ENCODE results near the gene TSACC.
"Not testable (repeated sequence)": the region's sequence is repeated elsewhere in the genome, so short reads cannot be mapped to it uniquely, and the experiment has no call there.

TSACC gene

DNA sequence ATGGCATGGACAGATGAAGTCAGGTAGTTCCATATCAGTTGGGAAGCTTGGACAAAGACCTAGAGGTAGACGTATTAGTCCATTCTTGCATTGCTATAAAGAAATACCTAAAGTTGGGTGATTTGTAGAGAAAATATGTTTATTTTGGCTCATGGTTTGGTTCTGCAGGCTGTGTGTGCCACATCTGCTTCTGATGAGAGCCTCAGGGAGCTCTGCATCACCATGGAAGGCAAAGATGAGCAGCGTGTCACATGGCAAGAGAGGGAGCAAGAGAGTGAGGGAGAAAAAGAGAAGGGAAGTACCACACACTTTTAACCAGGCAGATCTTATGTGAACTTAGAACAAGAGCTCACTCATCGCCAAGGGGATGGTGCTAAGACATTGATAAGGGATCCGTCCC, 9.0 kb downstream of the TSACC start:
- no peak for DNase-seq

DNA sequence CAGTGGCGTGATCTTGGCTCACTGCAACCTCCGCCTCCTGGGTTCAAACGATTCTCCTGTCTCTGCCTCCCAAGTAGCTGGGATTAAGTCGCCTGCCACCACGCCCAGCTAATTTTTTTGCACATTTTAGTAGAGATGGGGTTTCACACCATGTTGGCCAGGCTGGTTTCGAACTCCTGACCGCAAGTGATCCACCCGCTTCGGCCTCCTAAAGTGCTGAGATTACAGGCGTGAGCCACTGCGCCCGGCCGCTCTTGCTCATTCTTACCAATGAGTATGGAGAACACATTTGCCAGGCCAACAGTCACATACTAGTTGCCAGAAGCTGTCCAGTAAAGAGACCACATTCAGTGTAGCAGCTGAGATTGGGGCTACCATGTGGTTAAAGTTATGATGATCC, 14.2 kb downstream of the TSACC start:
- DNase-seq = not testable (repeated sequence)

DNA sequence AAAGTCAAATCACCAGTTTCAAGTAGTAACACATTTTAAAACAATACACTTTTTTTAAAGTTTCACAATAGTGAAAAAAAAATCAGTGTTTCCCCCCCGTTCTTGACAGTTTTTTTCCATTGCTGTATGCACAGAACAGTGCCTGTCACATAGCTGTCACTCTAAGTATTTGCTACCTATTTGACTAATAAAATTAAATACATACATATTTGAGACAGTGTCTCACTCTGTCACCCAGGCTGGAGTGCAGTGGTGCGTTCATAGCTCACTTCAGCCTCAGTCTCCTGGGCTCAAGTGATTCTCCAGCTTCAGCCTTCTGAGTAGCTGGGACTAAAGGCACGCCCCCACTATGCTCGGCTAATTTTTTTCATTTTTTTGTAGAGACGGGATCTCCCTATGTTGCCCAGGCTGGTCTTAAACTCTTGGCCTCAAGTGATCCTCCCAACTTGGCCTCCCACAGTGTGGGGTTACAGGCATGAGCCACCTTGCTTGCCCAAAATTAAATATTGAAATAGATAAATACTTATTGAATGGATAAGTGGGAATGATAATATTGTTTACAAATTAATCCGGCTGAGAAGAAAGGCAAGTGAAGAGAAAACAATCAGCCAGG, 18.0 kb downstream of the TSACC start:
- no peak for DNase-seq

DNA sequence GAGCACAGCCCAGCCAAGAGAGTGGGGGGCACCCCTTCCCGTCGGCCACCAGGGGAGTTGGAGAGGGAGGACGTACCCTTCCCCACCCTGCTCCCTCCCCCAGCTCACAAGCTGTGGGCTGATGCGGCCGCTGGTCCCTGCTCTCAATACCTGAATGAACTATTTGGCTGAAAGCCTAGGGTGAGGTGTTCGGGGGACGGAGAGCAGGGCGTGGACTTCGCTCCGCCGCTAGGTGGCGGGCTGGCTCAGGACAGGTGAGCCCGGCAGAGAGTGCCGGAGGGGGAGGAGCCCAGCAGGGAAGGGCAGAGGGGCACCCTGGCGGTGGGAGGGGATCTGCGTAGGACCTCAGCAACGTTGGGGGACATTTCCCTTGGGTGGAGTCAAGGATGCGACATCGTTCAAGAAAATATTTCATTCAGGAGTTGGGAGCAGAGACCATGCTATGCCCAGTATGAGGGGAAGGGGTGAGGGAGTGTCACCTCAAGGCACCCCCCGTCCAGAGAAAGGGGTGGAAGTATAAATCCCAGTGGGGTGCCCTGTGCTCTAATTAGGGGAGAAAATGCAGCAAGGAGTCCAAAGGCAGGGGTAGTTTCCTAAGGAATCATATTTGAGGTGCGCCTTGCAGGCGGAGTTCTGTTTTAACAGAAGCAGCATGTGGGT, 18.7 kb downstream of the TSACC start:
- peak; percentile 80 for DNase-seq

DNA sequence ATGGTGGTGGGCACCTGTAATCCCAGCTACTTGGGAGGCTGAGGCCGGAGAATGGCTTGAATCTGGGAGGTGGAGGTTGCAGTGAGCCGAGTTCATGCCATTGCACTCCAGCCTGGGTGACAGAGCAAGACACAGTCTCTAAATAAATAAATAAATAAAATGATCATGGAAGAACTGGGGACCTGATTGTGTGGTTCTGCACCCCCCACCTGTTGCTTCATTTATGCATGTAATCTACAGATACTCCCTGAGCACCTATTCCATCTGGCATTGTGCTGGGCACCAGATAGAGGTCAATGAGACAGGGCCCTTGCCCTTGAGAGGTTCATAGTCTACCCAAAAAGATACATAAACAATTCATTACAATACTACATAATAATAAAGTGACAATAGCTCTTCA, 19.7 kb downstream of the TSACC start:
- no peak for DNase-seq

DNA sequence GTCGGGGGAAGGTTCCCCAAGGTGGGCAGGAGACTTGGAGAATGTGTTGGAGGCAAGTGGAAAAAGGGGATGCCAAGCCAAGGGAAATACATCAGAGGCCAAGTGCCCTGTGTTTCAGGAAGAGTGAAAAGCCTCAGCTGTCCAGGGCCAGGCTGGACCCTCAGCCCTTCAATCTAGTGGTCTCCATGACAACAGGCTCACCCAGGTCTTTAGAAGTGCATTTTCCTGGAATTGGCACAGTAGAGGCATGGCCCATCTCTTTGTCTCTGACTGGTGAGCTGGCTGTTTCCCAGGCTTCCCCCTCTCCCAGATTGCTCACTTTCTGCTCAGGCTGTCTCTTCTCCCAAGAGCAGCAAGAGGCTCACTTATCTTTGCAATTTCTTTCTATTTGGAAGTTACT, 20.3 kb downstream of the TSACC start:
- no peak for DNase-seq

DNA sequence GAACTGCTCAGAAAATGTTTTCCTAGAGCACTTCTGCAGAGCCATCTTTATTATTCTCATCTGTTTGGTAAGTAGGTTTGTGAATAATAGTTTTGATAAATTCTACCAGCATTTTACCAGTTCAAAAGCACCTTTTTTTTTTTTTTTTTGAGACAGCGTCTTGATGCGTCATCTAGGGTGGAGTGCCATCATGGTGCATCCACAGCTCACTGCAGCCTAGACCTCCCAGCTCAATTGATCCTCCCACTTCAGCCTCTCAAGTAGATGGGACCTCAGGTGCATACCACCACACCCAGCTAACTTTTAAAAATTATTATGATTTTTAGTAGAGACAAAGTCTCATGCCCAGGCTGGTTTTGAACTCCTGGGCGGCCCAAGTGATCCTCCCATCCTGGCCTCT, 20.9 kb downstream of the TSACC start:
- DNase-seq = no peak

DNA sequence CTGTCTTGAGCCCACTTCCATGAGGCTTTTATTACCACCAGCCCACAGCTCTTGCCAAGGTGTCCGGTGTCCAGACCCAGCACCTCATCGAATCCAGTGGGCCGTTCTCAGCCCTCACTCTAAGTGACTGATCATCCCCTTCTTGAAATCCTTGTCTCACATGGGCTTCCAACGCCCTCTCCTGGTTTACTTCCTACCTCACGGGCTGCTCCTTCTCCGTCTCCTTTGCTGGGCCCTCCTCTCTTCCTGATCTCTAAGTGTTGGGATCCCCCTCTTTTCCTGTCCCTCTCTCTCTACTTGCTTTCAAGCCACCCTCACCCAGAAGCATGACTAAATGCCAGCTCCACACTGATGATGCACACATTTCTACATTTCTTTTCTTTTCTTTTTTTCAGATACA, 21.6 kb downstream of the TSACC start:
- DNase-seq = no peak

DNA sequence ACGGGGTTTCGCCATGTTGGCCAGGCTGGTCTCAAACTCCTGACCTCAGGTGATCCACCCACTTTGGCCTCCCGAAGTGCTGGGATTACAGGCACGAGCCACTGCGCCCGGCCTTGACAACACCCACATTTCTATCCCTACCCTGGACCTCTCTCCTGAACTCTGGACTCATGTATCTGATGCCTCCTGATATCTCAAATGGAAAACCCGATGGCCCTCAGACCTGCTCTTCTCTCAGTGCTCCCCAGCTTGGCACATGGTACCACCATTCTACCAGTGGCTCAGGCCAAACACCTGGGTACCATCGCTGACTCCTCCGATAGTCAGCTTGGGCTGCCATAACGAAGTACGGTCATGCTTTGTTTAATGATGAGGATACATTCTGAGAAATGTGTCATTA, 22.2 kb downstream of the TSACC start:
- DNase-seq = no peak

DNA sequence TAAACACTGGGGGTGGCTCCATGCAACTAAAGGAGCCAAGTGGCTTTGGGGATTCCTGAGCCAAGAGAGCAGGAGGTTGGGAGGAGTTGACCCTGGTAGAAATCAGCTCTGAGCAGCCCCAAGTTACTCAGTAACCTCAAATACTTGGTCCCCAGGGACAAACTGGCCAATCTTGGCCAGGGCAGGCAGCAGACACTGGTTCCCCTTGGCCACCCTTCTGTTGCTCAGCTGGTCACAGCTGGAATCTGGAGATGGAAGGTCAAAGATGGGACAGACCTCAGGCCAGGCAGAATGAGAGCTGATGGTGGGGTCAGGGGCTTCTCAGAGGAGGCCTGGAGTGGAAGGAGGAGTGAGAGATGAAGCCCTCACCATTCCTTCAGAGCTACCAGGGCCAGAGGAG, 27.4 kb downstream of the TSACC start:
- DNase-seq = no peak

DNA sequence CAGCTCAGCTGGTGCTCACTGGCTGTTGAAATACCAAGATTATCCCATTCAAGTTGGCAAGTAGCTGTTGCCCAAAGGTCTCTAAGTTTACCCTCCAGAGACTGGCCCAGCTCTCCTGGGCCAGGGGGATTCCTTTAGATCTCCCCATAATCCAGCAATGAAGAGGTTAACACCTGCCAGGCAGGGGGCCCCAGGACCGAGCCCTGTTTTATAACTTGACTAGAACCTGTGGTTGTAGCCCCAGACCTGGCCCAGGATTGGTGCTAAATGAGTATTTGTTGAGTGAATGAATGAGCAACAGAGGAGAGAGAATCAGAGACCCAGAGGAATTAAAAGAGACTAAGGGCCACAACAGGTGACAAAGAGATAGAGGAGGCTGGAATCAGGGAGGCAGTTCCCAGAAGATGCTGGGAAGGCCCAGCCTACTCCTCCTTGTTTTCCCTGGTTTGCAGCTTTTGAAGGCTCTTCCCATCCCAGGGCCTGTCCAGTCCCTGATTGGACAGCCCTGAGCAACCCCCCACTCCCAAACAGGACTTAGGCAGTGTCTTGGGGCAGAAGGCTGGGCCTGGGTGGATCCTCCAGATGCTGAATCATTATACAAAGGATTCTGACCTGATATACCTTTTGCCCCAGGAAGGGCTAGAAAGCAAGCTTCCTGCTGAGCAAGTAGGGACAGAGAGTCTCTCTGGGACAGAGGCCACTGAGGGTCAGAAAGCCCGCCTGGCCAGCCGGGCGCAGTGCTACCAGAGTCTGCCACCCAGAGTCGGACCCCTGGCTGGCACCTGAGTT, 28.2 kb downstream of the TSACC start:
- DNase-seq = no peak

DNA sequence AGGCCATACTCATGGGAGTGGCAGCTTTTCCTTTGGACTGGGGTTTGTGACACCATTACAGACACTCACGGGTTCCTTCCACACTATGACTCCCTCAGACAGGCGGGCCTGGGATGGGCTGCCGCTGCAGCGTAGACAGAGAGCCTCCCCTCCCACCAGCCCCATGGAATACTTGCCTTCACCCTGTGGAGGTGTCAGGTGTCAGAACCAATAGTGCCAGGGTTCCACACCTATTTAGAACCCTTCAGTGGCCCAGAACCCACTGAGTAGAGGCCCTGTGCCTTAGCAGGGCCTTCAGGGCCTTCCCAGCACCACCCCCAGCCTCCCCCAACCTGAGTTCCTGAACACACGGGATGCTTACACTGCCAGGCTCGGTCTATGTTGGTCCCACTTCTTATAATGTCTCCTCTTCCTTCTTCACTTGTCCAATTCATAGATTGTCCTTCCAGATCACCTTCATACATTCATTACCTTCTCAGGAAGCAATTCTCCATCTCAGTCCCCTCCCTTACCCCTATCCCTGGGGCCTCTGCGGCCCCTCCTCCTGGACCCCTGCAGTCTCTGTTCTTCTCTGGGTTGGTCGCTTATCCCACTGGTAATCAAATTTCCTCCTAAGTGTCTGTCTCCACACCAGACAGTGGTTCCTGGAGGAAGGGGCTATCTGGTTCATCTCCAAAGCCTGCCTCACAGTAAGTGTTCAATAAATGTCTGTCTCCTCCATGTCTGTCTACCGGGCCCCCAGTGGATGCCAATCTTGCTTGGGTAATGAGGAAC, 29.2 kb downstream of the TSACC start:
- no peak for DNase-seq

DNA sequence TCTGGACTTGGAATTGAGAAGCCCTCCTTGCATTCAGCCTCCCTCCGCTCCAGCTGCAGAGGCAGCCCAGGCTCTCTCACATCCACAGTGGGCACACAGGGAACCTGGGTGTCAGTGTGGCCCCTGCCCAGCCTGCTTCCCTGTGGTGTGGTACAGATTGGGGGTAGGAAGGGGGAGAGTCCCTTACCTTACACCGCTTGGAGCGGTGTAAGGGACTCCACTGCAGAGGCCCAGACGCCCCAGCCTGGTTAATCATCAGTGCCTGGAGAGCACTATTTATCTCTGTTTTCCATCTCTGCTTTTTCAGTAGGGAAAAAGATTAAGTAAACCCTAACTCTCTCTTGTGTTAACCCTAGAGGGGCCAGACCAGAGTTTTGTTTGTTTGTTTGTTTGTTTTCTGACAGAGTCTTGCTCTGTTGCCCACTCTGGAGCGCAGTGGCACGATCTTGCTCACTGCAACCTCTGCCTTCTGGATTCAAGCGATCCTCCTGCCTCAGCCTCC, 29.9 kb downstream of the TSACC start:
- no peak for DNase-seq

DNA sequence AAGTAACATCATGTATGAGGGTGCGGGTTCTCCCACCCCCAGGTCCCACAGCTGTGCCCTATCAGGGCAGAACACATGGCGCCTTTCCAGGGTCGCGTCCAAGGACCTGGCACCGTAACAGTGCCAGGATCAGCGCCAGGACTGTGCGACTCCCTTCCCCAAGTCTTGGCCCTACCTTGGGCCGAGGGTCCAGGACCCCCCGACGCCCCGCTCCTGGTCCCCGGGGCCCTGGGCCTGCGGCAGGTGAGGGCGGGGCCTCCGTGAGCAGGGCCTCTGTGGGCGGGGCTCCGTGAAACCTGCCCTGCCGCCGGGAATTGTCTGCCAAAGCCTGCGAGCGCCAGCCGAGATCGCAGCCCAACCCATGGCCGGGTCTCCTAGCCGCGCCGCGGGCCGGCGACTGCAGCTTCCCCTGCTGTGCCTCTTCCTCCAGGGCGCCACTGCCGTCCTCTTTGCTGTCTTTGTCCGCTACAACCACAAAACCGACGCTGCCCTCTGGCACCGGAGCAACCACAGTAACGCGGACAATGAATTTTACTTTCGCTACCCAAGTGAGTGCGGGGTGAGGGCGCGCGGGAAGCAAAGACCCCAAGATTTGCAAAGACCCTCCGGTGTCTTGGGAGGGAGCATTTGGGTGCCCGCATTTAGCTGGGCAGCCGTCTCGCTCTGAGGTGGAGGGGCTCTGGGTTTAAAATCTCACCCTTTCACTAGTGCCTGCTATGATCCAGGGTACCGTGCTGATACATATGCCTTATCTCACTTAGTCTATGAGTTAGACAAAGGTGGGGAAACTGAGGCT, 30.8 kb downstream of the TSACC start, which contains the start of gene RHBG:
Gene RHBG (plus strand): TSS at position 323 of the 796 bp plus-strand sequence. CDS start 39 bp downstream, at position 362.
- peak; percentile 77 for DNase-seq

DNA sequence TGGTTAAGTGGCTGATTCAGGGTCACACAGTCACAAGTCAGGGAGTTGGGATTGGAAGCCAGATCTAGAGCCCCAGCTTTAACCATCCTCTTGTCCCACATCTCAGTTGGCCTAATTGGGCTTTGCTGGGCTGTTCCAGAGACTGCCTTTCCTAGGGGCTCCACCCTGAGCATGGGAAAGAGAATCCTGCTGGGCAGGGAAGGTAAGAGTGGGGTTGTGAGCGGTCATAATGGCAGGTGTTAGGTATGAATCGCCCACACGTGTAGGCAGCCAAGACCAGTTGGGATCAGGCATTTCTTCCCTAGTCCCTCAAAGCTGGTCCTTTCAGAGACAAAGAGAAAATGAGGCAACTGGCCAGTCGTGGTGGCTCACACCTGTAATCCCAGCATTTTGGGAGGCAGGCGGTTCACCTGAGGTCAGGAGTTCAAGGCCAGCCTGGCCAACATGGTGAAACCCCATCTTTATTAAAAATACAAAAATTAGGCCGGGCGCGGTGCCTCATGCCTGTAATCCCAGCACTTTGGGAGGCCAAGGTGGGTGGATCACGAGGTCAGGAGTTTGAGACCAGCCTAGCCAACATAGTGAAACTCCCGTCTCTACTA, 31.5 kb downstream of the TSACC start:
- not testable (repeated sequence) for DNase-seq

DNA sequence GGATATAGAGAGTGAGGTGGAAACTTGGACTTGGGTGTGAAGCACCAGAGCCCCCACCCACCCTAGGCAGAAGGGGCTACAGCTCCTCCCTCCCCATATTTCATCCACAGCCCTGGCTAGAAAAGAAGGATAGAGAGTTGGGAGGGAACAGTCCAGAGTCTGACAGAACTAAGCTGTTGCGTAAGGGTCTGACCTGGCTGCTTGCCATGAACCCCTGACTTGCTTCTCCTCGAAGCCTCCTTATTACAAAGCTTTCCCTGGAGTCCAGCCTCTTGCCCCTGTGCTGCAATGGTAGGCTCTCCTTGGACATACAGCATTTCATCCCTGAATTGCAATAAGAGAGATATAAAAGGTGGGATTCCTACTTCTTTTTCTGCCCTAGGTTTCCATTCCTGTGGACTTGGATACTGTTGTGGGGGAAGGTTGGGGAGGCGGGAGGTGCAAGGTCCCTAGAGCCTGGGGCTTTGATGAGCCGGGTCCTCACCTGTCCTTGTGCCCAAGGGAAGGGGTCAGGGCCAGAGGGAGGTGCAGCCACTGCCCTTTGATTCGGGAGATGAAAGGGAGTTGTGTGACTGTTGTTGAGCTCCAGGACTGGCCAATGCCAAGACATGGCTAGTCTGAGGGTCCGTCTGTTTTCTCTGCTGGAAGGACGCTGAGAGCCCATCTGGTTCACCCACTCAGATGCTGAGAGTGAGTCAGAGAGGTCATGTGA, 33.4 kb downstream of the TSACC start:
- DNase-seq = no peak

DNA sequence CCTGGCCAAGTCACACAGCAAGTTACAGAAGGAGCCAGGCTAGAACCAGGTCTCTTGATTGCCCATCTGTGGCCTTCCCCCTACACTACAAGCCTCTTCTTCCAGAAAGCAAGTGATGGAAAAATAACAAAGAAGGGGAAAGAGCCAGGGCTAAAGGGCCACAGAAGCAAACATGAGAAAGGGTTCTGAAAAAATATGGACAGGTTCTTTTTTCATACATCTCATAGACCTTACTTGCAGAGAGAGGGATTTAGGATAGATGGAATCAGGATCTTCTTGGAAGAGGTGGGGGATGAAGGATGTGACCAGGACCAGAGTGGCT, 33.9 kb downstream of the TSACC start:
- DNase-seq = no peak

DNA sequence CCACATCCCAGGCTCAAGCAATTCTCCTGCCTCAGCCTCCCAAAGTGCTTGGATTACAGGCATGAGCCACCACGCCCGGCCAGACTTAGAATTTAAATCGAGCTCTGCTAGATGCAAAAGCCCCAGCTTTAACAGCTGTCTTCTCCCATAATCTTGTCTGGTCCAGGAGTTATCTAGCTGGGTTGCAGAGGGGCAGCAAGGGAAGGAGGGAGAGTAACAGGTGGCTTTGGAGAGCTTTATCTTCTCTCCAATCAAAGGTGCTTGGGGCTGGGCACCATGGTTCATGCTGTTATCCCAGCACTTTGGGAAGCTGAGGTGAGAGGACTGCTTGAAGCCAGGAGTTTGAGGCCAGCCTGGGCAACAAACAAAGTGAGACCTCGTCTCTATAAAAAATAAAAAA, 34.5 kb downstream of the TSACC start:
- DNase-seq = no peak

DNA sequence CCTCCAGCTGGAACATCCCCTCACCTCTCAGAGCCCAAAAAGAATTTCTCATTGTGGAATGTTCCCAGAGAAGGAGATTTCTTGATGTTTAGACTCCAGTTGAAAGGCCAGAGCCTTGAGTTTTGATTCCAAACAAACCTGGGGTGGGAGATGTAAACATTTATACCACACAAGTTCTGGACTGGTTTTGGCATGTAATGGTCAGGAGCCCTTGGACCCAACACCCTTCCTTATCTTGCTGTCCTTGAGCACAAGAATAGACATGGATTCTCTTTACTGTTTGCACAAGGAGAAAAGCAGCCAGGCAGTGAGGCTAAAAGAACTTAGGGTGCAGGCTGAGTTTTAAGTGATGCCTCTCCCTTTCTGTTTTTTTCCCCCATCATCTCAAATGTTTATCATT, 35.2 kb downstream of the TSACC start:
- DNase-seq = no peak

DNA sequence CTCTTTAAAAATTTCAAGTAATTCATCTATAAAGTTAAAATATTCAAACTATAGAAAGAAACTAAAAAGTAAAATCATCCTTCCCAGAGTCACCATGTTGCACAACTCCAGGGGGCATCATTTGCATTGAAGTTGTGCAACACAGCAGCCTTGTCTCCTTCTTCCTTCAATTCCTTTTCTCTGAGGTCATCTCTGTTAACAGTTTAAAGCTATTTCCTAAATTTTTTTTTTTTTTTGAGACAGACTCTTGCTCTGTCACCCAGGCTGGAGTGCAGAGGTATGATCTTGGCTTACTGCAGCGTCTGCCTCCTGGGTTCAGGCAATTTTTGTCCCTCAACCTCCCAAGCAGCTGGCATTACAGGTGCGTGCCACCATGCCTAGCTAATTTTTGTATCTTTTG, 37.8 kb downstream of the TSACC start:
- no peak for DNase-seq
